HEK293T (cell line): Measurements from ENCODE around the gene SLC25A23.

Experiments
- CTCF ChIA-PET: fragments of 350-600 bp; formaldehyde crosslinking; extraction: SDS; loops from one replicate; lab custom pipeline; 2021; ENCODE audit warnings: antibody characterized with exemption, inconsistent platforms; lab: Yijun Ruan, JAX
- POLR2A ChIA-PET: fragments of 350-600 bp; formaldehyde crosslinking; extraction: SDS; loops from one replicate; lab custom pipeline; 2020; ENCODE audit warnings: antibody characterized with exemption, inconsistent platforms; lab: Yijun Ruan, JAX
- DNase-seq: peaks from one replicate; pipeline ENCODE4 v3.0.0; 2012; ENCODE audit warnings: mixed read lengths; ENCODE audit errors: extremely low spot score
- ARNT ChIP-seq: fragments of 450-650 bp; IDR thresholded peaks from 2 replicates; pipeline ENCODE4 v1.6.1; 2017; ENCODE audit warnings: mild to moderate bottlenecking
- BHLHE40 ChIP-seq: fragments of 450-650 bp; IDR thresholded peaks from 2 replicates; pipeline ENCODE4 v1.6.1; 2016; ENCODE audit warnings: mild to moderate bottlenecking, moderate library complexity, borderline replicate concordance
- CTBP1 ChIP-seq: fragments of 450-650 bp; IDR thresholded peaks from 2 replicates; pipeline ENCODE4 v1.6.1; 2016; ENCODE audit warnings: borderline replicate concordance
- ELF4 ChIP-seq: fragments of 450-650 bp; IDR thresholded peaks from 2 replicates; pipeline ENCODE4 v1.6.1; 2017; ENCODE audit warnings: antibody characterized with exemption
- FOXA1 ChIP-seq: fragments of 450-650 bp; IDR thresholded peaks from 2 replicates; pipeline ENCODE4 v1.6.1; 2016; ENCODE audit warnings: mild to moderate bottlenecking
- FOXK2 ChIP-seq: fragments of 450-650 bp; IDR thresholded peaks from 2 replicates; pipeline ENCODE4 v1.6.1; 2016; ENCODE audit warnings: mild to moderate bottlenecking
- FOXM1 ChIP-seq: fragments of 450-650 bp; IDR thresholded peaks from 2 replicates; pipeline ENCODE4 v1.6.1; 2017; ENCODE audit warnings: mild to moderate bottlenecking, borderline replicate concordance
- HDGF ChIP-seq: fragments of 450-650 bp; IDR thresholded peaks from 2 replicates; pipeline ENCODE4 v1.6.1; 2017; ENCODE audit warnings: antibody characterized with exemption, borderline replicate concordance
- L3MBTL2 ChIP-seq: fragments of 450-650 bp; conservative IDR thresholded peaks from 2 replicates; pipeline ENCODE4 v1.6.1; 2016; ENCODE audit warnings: mild to moderate bottlenecking
- LEF1 ChIP-seq: fragments of 450-650 bp; IDR thresholded peaks from 2 replicates; pipeline ENCODE4 v1.6.1; 2017; ENCODE audit warnings: mild to moderate bottlenecking, borderline replicate concordance
- NFRKB ChIP-seq: fragments of 450-650 bp; IDR thresholded peaks from 2 replicates; pipeline ENCODE4 v1.6.1; 2016; ENCODE audit warnings: mild to moderate bottlenecking, moderate library complexity
- PKNOX1 ChIP-seq: fragments of 450-650 bp; IDR thresholded peaks from 2 replicates; pipeline ENCODE4 v1.6.1; 2016
- SP1 ChIP-seq: fragments of 450-650 bp; IDR thresholded peaks from 2 replicates; pipeline ENCODE4 v1.6.1; 2017
- SUZ12 ChIP-seq: fragments of 450-650 bp; IDR thresholded peaks from 2 replicates; pipeline ENCODE4 v1.6.1; 2016; ENCODE audit warnings: mild to moderate bottlenecking
- TARDBP ChIP-seq: fragments of 450-650 bp; IDR thresholded peaks from 2 replicates; pipeline ENCODE4 v1.6.1; 2016
- ZNF384 ChIP-seq: fragments of 450-650 bp; IDR thresholded peaks from 2 replicates; pipeline ENCODE4 v1.6.1; 2016

SLC25A23 gene

DNA sequence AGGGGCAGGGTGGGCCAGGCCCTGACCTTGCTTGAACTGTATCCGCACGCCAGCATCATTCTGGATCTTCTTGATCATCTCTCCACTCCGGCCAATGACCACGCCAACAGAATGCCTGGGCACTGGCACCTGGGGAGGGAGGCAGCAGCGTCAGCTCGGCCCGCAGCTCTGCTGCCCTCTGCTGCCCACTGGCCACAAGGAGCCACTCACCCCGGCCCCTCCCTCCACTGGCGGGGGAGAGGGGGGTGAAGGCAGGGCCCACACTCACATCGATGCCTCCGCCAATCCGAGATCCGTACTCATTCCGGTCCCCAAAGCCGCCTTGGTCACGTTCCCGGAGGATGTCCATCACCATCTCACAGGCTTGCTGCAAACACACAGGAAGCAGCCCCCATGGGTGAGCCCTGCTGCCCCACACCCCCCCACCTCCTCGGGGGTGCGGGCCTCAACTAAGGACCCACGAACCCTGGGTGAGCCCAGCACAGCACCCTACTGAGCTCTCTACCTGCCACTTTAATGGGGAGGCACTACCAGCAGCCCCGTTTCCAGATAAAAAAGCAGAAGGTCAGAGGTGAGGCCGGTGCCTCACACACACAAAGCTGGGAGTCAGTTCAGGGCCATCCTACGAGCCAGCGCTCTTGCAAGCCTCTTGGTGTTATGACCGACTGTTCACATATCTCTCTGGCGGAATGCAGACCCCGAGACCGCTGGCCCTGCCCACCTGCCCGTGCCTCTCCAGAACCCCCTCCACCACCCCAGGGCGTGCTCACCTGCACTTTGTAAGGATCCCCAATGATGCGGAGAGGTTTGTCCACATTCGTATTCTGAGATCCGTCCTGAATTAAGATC is 41.7 kb downstream of the SLC25A23 start:
- DNase-seq: no peak
- TF ChIP-seq FOXM1 (no peak), BHLHE40 (no peak), ZNF384 (no peak), FOXK2 (no peak), LEF1 (no peak), FOXA1 (no peak), L3MBTL2 (no peak), SUZ12 (no peak), ARNT (no peak), TARDBP (no peak), CTBP1 (no peak)
- ChIA-PET CTCF (no interaction called here), POLR2A (no interaction called here)

- ChIA-PET POLR2A (no interaction called here), CTCF (no interaction called here)
- TF ChIP-seq TARDBP (no peak), LEF1 (no peak), NFRKB (no peak), CTBP1 (no peak), ARNT (no peak), BHLHE40 (no peak), HDGF (no peak), FOXK2 (no peak), FOXM1 (no peak), ZNF384 (no peak), PKNOX1 (no peak)
- DNase-seq: no peak
These were observed 42.8 kb downstream of the SLC25A23 start for GRCh38 chr19:6416658-6417405.

- CTCF ChIA-PET: no interaction called here
- TF ChIP-seq NFRKB (no peak), L3MBTL2 (no peak), SP1 (no peak), LEF1 (no peak), HDGF (no peak), BHLHE40 (no peak), PKNOX1 (no peak), ELF4 (no peak), ARNT (no peak), FOXA1 (no peak), FOXK2 (no peak), SUZ12 (no peak), FOXM1 (no peak), ZNF384 (no peak), TARDBP (no peak), CTBP1 (no peak)
- POLR2A ChIA-PET: no interaction called here
These were observed 43.9 kb downstream of the SLC25A23 start for GRCh38 chr19:6415591-6416190.

DNA sequence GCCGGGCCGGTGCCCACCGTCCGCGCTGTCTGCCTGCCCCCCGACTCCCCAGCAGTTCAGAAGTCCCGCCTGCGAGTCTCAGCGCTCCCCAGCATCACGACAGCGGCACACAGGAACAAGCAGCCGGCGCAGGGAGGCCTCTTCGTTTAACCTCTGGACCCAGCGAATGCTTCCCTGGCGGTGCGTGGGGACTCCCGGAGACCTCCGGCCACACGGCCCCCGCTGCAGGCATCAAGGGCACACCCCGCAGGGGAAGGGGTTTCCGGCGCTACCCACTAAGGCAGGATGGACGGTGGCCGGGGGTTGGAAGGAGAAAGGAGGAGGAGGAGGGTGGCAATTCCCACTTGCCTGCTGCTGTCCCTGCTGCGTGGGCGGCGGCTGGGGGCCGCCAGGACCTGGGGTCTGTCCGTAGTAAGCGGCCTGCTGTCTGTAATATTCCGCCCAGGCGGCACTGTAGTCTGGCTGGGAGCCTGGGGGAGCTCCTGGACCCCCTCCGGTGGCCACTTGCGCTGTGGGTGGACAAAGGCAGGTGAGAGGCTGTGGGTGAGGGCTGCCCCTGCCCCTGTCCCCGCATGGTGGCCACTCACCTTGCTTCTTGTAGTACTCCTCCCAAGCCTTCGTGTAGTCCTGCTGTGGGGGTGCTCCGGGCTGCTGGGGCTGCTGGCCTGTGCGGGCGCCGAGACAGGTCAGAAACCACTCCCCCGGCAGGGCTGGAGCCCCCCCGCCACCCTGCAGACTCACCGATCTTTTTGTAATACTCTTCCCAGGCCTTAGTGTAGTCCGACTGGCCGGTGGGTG is 44.6 kb downstream of the SLC25A23 start:
- DNase-seq: no peak
- CTCF ChIA-PET: no interaction called here
- POLR2A ChIA-PET: no interaction called here
- TF ChIP-seq SP1 (no peak), HDGF (no peak), LEF1 (no peak), ELF4 (no peak), FOXA1 (no peak), SUZ12 (no peak), BHLHE40 (no peak), L3MBTL2 (no peak), CTBP1 (no peak), FOXM1 (no peak), TARDBP (no peak), FOXK2 (no peak)

More at GRCh38 chr19:6415591-6416190, 43.9 kb downstream of the SLC25A23 start:
- no peak for DNase-seq
